ENCODE measurements around the gene HRH4.

The HRH4 gene

GRCh38 chr18:24465486-24465885 is 5.0 kb downstream of the HRH4 start:
- no peak for ATAC-seq
- no peak for DNase-seq

GRCh38 chr18:24466771-24467170 is 6.3 kb downstream of the HRH4 start:
- DNase-seq (no peak), ATAC-seq (no peak)

GRCh38 chr18:24470022-24470618 is 9.7 kb downstream of the HRH4 start:
- no peak for DNase-seq
- no peak for ATAC-seq

GRCh38 chr18:24470805-24471204 is 10.4 kb downstream of the HRH4 start:
- DNase-seq (no peak), ATAC-seq (no peak)

- ATAC-seq, result no peak
- no peak for DNase-seq
Measured at GRCh38 chr18:24472591-24472990, 12.2 kb downstream of the HRH4 start.

- DNase-seq (no peak), ATAC-seq (no peak)
Measured at GRCh38 chr18:24474406-24474805, 14.0 kb downstream of the HRH4 start.

- ATAC-seq (no peak), DNase-seq (no peak)
Measured at GRCh38 chr18:24475926-24476589, 15.6 kb downstream of the HRH4 start.

- no peak for DNase-seq
- ATAC-seq, result no peak
Measured at GRCh38 chr18:24479371-24479770, 18.9 kb downstream of the HRH4 start.

GRCh38 chr18:24482821-24483220 is 22.4 kb downstream of the HRH4 start:
- ATAC-seq (no peak), DNase-seq (no peak)

GRCh38 chr18:24485681-24486080 is 25.2 kb downstream of the HRH4 start:
- no peak for DNase-seq
- ATAC-seq, result no peak

- DNase-seq, result no peak
- ATAC-seq, result no peak
Measured at GRCh38 chr18:24486684-24487083, 26.2 kb downstream of the HRH4 start.

GRCh38 chr18:24488824-24489493 is 28.5 kb downstream of the HRH4 start:
- DNase-seq (no peak), ATAC-seq (no peak)

GRCh38 chr18:24490539-24490938 is 30.1 kb downstream of the HRH4 start:
- no peak for ATAC-seq
- no peak for DNase-seq

- peak; percentile 13 for DNase-seq
- ATAC-seq, result peak; percentile 47
Measured at GRCh38 chr18:24491927-24492834, 31.7 kb downstream of the HRH4 start.

- DNase-seq (no peak), ATAC-seq (no peak)
Measured at GRCh38 chr18:24494586-24494985, 34.1 kb downstream of the HRH4 start.

GRCh38 chr18:24497031-24497754 is 36.8 kb downstream of the HRH4 start:
- DNase-seq (no peak), ATAC-seq (no peak)

- DNase-seq, result no peak
- ATAC-seq, result no peak
Measured at GRCh38 chr18:24499814-24500213, 39.4 kb downstream of the HRH4 start.

GRCh38 chr18:24500217-24500616 is 39.8 kb downstream of the HRH4 start:
- DNase-seq (no peak), ATAC-seq (no peak)

GRCh38 chr18:24500766-24501165 is 40.3 kb downstream of the HRH4 start:
- DNase-seq (no peak), ATAC-seq (no peak)

- no peak for DNase-seq
- ATAC-seq, result no peak
Measured at GRCh38 chr18:24502667-24503523, 42.5 kb downstream of the HRH4 start.

GRCh38 chr18:24504401-24504800 is 44.0 kb downstream of the HRH4 start:
- ATAC-seq (no peak), DNase-seq (no peak)
